Fibroblast of pulmonary artery (primary cell): ENCODE data around the gene COL6A2.

Experiments
- DNase-seq: peaks from one replicate; pipeline ENCODE4 v3.0.0-alpha.2; 2010; ENCODE audit warnings: low read depth
- H3K4me3 ChIP-seq: replicated peaks from 2 replicates; pipeline ENCODE4 v1.5.1; 2011; ENCODE audit warnings: low read depth, mild to moderate bottlenecking, control low read depth, low read length, moderate library complexity
- CTCF ChIP-seq: IDR thresholded peaks from 2 replicates; pipeline ENCODE4 v1.5.1; 2011; ENCODE audit warnings: mild to moderate bottlenecking, control low read depth, low read length, inconsistent platforms; ENCODE audit errors: missing control alignments

COL6A2 gene

GRCh38 chr21:46156678-46157077, 58.8 kb downstream of the COL6A2 start:
- no peak overlapping the region for H3K4me3 ChIP-seq
- TF ChIP-seq CTCF = no peak
- no peak for DNase-seq

- no peak for DNase-seq
- TF ChIP-seq CTCF = no peak
- H3K4me3 ChIP-seq = no peak overlapping the region
These were observed 59.6 kb downstream of the COL6A2 start for GRCh38 chr21:46157396-46157986.

- no peak for TF ChIP-seq CTCF
- DNase-seq = no peak
These were observed 60.1 kb downstream of the COL6A2 start for GRCh38 chr21:46157987-46158451.

GRCh38 chr21:46158666-46159300, 60.9 kb downstream of the COL6A2 start:
- TF ChIP-seq CTCF = no peak
- H3K4me3 ChIP-seq = no peak overlapping the region
- DNase-seq = no peak

More at GRCh38 chr21:46157987-46158451, 60.1 kb downstream of the COL6A2 start:
- H3K4me3 ChIP-seq = no peak overlapping the region

- H3K4me3 ChIP-seq = no peak overlapping the region
- DNase-seq = no peak
- no peak for TF ChIP-seq CTCF
These were observed 61.5 kb downstream of the COL6A2 start for GRCh38 chr21:46159390-46159789.

- TF ChIP-seq CTCF = no peak
- DNase-seq = no peak
- no peak overlapping the region for H3K4me3 ChIP-seq
These were observed 62.1 kb downstream of the COL6A2 start for GRCh38 chr21:46159841-46160656.
